IMR-90 (cell line): ENCODE results near the gene MSI2.

Source experiments
- CEBPB ChIP-seq: IDR thresholded peaks from 2 replicates; pipeline ENCODE4 v1.6.1; 2012; ENCODE audit warnings: low read depth, low read length, improper control_type of control experiment
- POLR2A ChIP-seq: IDR thresholded peaks from 2 replicates; pipeline ENCODE4 v1.6.1; 2012; ENCODE audit warnings: mild to moderate bottlenecking, low read depth, low read length

DNA sequence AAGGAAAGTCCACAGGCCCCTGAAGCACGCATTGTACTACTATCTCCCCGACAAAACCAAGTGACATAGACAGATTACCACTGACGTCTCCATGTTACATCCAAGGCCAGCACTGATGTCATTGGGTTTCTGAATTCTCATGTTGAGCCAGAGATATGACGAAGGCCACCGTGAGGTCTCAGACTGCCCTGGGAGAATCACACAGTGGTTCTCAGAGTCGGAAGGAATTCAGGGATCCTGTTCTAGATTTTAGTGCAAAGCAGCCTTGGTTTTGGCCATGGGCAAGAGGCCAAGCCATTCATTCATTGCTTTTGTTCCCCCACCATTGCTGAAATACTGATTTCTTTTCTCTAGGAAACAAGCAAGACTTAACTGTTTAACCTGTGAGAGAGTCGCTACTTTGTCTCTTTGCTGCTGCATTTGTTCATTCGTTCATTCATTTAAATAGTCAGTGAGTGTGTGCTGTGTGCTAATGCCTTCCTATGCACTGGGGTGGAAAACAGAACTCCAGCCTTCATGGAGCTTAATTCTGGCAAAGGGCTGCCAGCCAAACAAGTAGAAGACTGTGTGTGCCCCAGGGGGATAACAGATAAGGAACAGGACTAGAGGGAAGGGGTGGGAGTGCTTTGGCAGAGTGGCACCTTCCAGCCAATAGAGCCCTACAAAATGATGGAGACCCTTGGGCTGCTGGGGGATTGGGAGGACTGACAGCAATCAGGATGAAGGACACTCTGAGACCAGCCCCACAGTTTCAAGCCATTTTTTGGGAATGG, 222.3 kb downstream of the MSI2 start:
- TF ChIP-seq POLR2A (no peak), CEBPB (no peak)
